ENCODE results near the gene LDLRAD3. TPM values are rescaled to one million over a fixed set of nuclear protein-coding genes. Genes with fewer than 3 reads are reported as not detected.

Gene LDLRAD3
- total RNA-seq, 1 donor from 2014 or later = 21.6 TPM

- Histone ChIP-seq H3K4me1 (no peaks in the 10 kb centered on the region), H3K4me3 (no peak overlapping the region), H3K9me3 (peaks cover 0 to 1% of the 10 kb centered on the region in 2 donors), H3K27me3 (no peaks in the 10 kb centered on the region), H3K27ac (no peak overlapping the region), H3K36me3 (no peaks in the 10 kb centered on the region)
- intact Hi-C loops (cut with DNase I) = no loop called here
- DNase-seq (ENCODE audit: low spot score in 2 of 2) = no peak
- TF ChIP-seq CTCF (IDR thresholded peaks at IDR 0.05) = no peak
Observed at GRCh38 chr11:36061471-36061870, 117.6 kb downstream of the LDLRAD3 start.

- no peak for DNase-seq (ENCODE audit: low spot score in 2 of 2)
- intact Hi-C loops (cut with DNase I) = no loop called here
- TF ChIP-seq CTCF (IDR thresholded peaks at IDR 0.05) = no peak
Observed at GRCh38 chr11:36062796-36063365, 119.0 kb downstream of the LDLRAD3 start.

GRCh38 chr11:36065436-36065835 lies 121.6 kb downstream of the LDLRAD3 start:
- intact Hi-C loops (cut with DNase I) = no loop called here
- H3K27ac ChIP-seq = no peak overlapping the region
- H3K4me1 ChIP-seq = no peaks in the 10 kb centered on the region
- no peak overlapping the region for H3K4me3 ChIP-seq
- H3K27me3 ChIP-seq = no peaks in the 10 kb centered on the region
- DNase-seq (ENCODE audit: low spot score in 2 of 2) = no peak
- no peaks in the 10 kb centered on the region for H3K36me3 ChIP-seq
- H3K9me3 ChIP-seq = peaks cover 0 to 9% of the 10 kb centered on the region in 2 donors
- no peak for TF ChIP-seq CTCF (IDR thresholded peaks at IDR 0.05)

More at GRCh38 chr11:36062796-36063365, 119.0 kb downstream of the LDLRAD3 start:
- Histone ChIP-seq H3K9me3 (peaks cover 0 to 9% of the 10 kb centered on the region in 2 donors), H3K36me3 (no peaks in the 10 kb centered on the region), H3K4me1 (no peaks in the 10 kb centered on the region), H3K4me3 (no peak overlapping the region), H3K27me3 (no peaks in the 10 kb centered on the region), H3K27ac (no peak overlapping the region)

- Histone ChIP-seq H3K4me3 (no peak overlapping the region), H3K9me3 (peaks cover 0 to 9% of the 10 kb centered on the region in 2 donors), H3K36me3 (no peaks in the 10 kb centered on the region), H3K27me3 (no peaks in the 10 kb centered on the region), H3K4me1 (no peaks in the 10 kb centered on the region), H3K27ac (no peak overlapping the region)
- TF ChIP-seq CTCF (IDR thresholded peaks at IDR 0.05) = no peak
- intact Hi-C loops (cut with DNase I) = no loop called here
- no peak for DNase-seq (ENCODE audit: low spot score in 2 of 2)
Observed at GRCh38 chr11:36066891-36067290, 123.0 kb downstream of the LDLRAD3 start.

- no peaks in the 10 kb centered on the region for H3K27me3 ChIP-seq
- intact Hi-C loops (cut with DNase I) = no loop called here
- H3K4me1 ChIP-seq = no peaks in the 10 kb centered on the region
- H3K27ac ChIP-seq = no peak overlapping the region
- no peaks in the 10 kb centered on the region for H3K36me3 ChIP-seq
- no peak for DNase-seq (ENCODE audit: low spot score in 2 of 2)
- peaks cover 0 to 9% of the 10 kb centered on the region in 2 donors for H3K9me3 ChIP-seq
- no peak for TF ChIP-seq CTCF (IDR thresholded peaks at IDR 0.05)
- H3K4me3 ChIP-seq = no peak overlapping the region
Observed at GRCh38 chr11:36069576-36070212, 125.8 kb downstream of the LDLRAD3 start.
